Small intestine (tissue), 7 donors: ENCODE results near the gene RHOB. TPM values are rescaled to one million over a fixed set of nuclear protein-coding genes. Genes with fewer than 3 reads are reported as not detected.

Experiments used
- DNase-seq, 2 donors: peaks; one replicate each; pipeline versions ENCODE4 v3.0.0 to v3.0.0-alpha.2; 2013
- FAIRE-seq: peaks from 2 replicates; lab custom pipeline; 2012; peaks lifted over from hg19 to GRCh38; lab: Jason Lieb, UNC
- H3K27ac ChIP-seq, 3 donors: one replicate each; pipeline ENCODE4 v1.5.1; 2013; ENCODE audit warnings: low read length in 2 of 3, mild to moderate bottlenecking in 2 of 3, control low read depth in 1 of 3, inconsistent platforms in 1 of 3, low read depth in 1 of 3, moderate library complexity in 1 of 3
- H3K27me3 ChIP-seq, 3 donors: one replicate each; pipeline ENCODE4 v1.6.1; 2013; ENCODE audit warnings: low read length in 3 of 3, inconsistent platforms in 1 of 3; ENCODE audit not compliant: control insufficient read depth in 3 of 3, insufficient read depth in 3 of 3
- H3K36me3 ChIP-seq, 3 donors: one replicate each; pipeline ENCODE4 v1.6.1; 2013; ENCODE audit warnings: low read length in 3 of 3, inconsistent platforms in 1 of 3, low read depth in 1 of 3, mild to moderate bottlenecking in 1 of 3, moderate library complexity in 1 of 3; ENCODE audit not compliant: control insufficient read depth in 3 of 3, insufficient read depth in 2 of 3
- H3K4me1 ChIP-seq, 3 donors: one replicate each; pipeline ENCODE4 v1.6.1; 2013; ENCODE audit warnings: low read length in 2 of 3, inconsistent platforms in 1 of 3, low read depth in 1 of 3, mild to moderate bottlenecking in 1 of 3, moderate library complexity in 1 of 3; ENCODE audit not compliant: control insufficient read depth in 3 of 3, insufficient read depth in 2 of 3
- H3K4me3 ChIP-seq, 3 donors: one replicate each; pipeline ENCODE4 v1.5.1; 2013; ENCODE audit warnings: low read length in 3 of 3, control low read depth in 1 of 3, inconsistent platforms in 1 of 3, low read depth in 1 of 3, mild to moderate bottlenecking in 1 of 3, moderate library complexity in 1 of 3
- H3K9me3 ChIP-seq, 2 donors: one replicate each; pipeline ENCODE4 v1.6.1; 2013; ENCODE audit warnings: low read depth in 1 of 2, low read length in 1 of 2; ENCODE audit not compliant: control insufficient read depth in 2 of 2, insufficient read depth in 1 of 2
- WGBS, 3 donors: extraction: QIAGEN DNeasy Blood & Tissue Kit; methylation state at CpG; one replicate each; pipeline ENCODE4 v1.1.7; 2013; 5-methylcytosine and 5-hydroxymethylcytosine counted together
- polyA plus RNA-seq, 4 donors: library from polyadenylated mRNA; stranded (reverse) in 3 of 4; unstranded in 1 of 4; fragments of 200-250 nt in 3 of 4; fragments of 120-200 nt in 1 of 4; gene quantifications; one replicate each; pipeline versions ENCODE4 v1.2.1 to v1.2.3, GENCODE V29; 2013
- donor health status: healthy with polysubstance abuse.
- donor health status: control.
- donor health status: control.
- donor health status: Bipolar disorder and iron deficiency.
- donor health status: healthy.

RHOB gene
- polyA plus RNA-seq, 4 donors = 17.7 to 246 (median 44.2) TPM

GRCh38 chr2:20450201-20450999 is 3.5 kb downstream of the RHOB start:
- FAIRE-seq = no peak
- 49 to 57% (median 52%) methylated on average over 6 of the region's 6 CpGs for WGBS, 3 donors
- Histone ChIP-seq H3K27me3 (no peaks in the 10 kb centered on the region), H3K27ac (peak overlapping the region in 2 of 3 donors; percentile 54 to 81), H3K4me1 (peaks cover 0 to 19% (median 0%) of the 10 kb centered on the region in 3 donors), H3K4me3 (no peak overlapping the region), H3K9me3 (no peaks in the 10 kb centered on the region), H3K36me3 (peaks cover 0 to 17% (median 0%) of the 10 kb centered on the region in 3 donors)
- peak; percentile 21 to 56 for DNase-seq

- H3K27me3 ChIP-seq = no peaks in the 10 kb centered on the region
- H3K36me3 ChIP-seq = peaks cover 0 to 17% (median 0%) of the 10 kb centered on the region in 3 donors
- no peak for DNase-seq
- H3K27ac ChIP-seq = peak overlapping the region in 2 of 3 donors; percentile 54 to 81
- no peaks in the 10 kb centered on the region for H3K9me3 ChIP-seq
- peaks cover 0 to 19% (median 0%) of the 10 kb centered on the region in 3 donors for H3K4me1 ChIP-seq
- H3K4me3 ChIP-seq = no peak overlapping the region
- WGBS, 3 donors = 61 to 84% (median 77%) methylated on average over 3 of the region's 3 CpGs
- no peak for FAIRE-seq
Measured at GRCh38 chr2:20451000-20451290, 4.1 kb downstream of the RHOB start.

- Histone ChIP-seq H3K27me3 (no peaks in the 10 kb centered on the region), H3K4me3 (no peak overlapping the region), H3K4me1 (peaks cover 0 to 16% (median 0%) of the 10 kb centered on the region in 3 donors), H3K9me3 (no peaks in the 10 kb centered on the region), H3K36me3 (peaks cover 0 to 17% (median 0%) of the 10 kb centered on the region in 3 donors), H3K27ac (peak overlapping the region in 2 of 3 donors; percentile 19 to 54)
- WGBS, 3 donors = 59 to 79% (median 72%) methylated on average over 4 of the region's 4 CpGs
- DNase-seq (no peak), FAIRE-seq (no peak)
Measured at GRCh38 chr2:20451341-20451740, 4.5 kb downstream of the RHOB start.

- DNase-seq = no peak
- Histone ChIP-seq H3K27ac (peak overlapping the region in 2 of 3 donors; percentile 19 to 54), H3K9me3 (no peaks in the 10 kb centered on the region), H3K4me1 (peaks cover 0 to 14% (median 0%) of the 10 kb centered on the region in 3 donors), H3K36me3 (peaks cover 0 to 17% (median 0%) of the 10 kb centered on the region in 3 donors), H3K27me3 (no peaks in the 10 kb centered on the region), H3K4me3 (no peak overlapping the region)
- no peak for FAIRE-seq
- 91 to 94% (median 93%) methylated on average over 7 of the region's 7 CpGs for WGBS, 3 donors
Measured at GRCh38 chr2:20451761-20452499, 5.1 kb downstream of the RHOB start.

GRCh38 chr2:20452551-20452950 is 5.7 kb downstream of the RHOB start:
- Histone ChIP-seq H3K9me3 (no peaks in the 10 kb centered on the region), H3K27me3 (no peaks in the 10 kb centered on the region), H3K36me3 (peaks cover 0 to 17% (median 0%) of the 10 kb centered on the region in 3 donors), H3K4me3 (no peak overlapping the region), H3K4me1 (peaks cover 0 to 14% (median 0%) of the 10 kb centered on the region in 3 donors), H3K27ac (peak overlapping the region in 1 of 3 donors; percentile 8)
- FAIRE-seq (no peak), DNase-seq (no peak)
- WGBS, 3 donors = 73 to 92% (median 81%) methylated on average over 3 to 4 of the region's 4 CpGs

GRCh38 chr2:20453087-20453486 is 6.2 kb downstream of the RHOB start:
- H3K36me3 ChIP-seq = peaks cover 0 to 12% (median 0%) of the 10 kb centered on the region in 3 donors
- H3K27ac ChIP-seq = no peak overlapping the region
- no peak for DNase-seq
- H3K4me1 ChIP-seq = peaks cover 0 to 14% (median 0%) of the 10 kb centered on the region in 3 donors
- no peak for FAIRE-seq
- H3K4me3 ChIP-seq = no peak overlapping the region
- H3K9me3 ChIP-seq = no peaks in the 10 kb centered on the region
- 94 to 97% (median 96%) methylated on average over 3 of the region's 3 CpGs for WGBS, 3 donors
- no peaks in the 10 kb centered on the region for H3K27me3 ChIP-seq

GRCh38 chr2:20454036-20454981 is 7.4 kb downstream of the RHOB start:
- peaks cover 0 to 6% (median 0%) of the 10 kb centered on the region in 3 donors for H3K36me3 ChIP-seq
- no peak overlapping the region for H3K4me3 ChIP-seq
- FAIRE-seq = no peak
- no peak overlapping the region for H3K27ac ChIP-seq
- no peaks in the 10 kb centered on the region for H3K9me3 ChIP-seq
- H3K4me1 ChIP-seq = peaks cover 0 to 14% (median 0%) of the 10 kb centered on the region in 3 donors
- no peak for DNase-seq
- WGBS, 3 donors = 73 to 86% (median 80%) methylated on average over 7 of the region's 7 CpGs
- H3K27me3 ChIP-seq = no peaks in the 10 kb centered on the region
